HG02884 (cell line): ENCODE data around the gene LIAS.
"Not testable (repeated sequence)": the region's sequence is repeated elsewhere in the genome, so short reads cannot be mapped to it uniquely, and the experiment has no call there.

Experiments used
- ATAC-seq: cut with Tn5 transposase; IDR thresholded peaks from one replicate; pipeline ENCODE4 v1.9.1; 2021; ENCODE audit warnings: mild to moderate bottlenecking, moderate library complexity; ENCODE audit not compliant: unreplicated experiment

The LIAS gene

DNA sequence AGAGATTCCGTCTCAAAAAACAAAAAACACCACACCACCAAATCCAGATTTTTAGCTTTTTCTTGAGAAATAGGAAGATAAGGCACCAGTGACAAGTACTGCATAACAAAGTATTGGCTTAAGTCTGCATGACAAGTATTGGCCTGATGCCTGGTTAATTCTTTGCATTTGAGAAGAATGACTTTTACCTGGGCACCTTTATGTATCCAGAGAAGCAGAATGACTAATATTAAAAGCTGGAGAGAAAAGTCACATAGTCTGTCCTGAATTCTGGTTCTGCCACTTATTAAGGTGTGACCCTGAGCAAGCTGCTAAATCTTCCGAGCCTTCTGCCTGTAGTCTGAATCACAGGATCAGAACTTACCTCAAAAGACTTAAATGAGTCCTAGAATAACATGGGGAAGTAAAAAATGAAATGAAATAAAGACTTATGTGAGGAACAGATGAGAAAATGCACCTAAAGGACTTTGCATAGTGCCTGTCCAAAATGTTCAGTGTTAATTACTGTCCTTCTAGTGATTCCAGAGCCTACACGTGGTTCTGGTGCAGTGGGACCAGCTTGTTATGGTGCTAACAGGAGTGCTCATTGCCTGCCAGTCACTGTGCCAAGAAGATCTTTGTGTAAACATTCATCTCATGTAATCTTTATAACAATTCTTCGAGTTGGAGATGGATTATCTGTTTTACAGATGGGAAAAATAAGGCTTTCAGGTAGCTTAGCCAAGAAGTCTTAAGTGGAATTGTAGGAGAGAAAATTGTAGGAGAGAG, 36.8 kb downstream of the LIAS start:
- no peak for ATAC-seq

DNA sequence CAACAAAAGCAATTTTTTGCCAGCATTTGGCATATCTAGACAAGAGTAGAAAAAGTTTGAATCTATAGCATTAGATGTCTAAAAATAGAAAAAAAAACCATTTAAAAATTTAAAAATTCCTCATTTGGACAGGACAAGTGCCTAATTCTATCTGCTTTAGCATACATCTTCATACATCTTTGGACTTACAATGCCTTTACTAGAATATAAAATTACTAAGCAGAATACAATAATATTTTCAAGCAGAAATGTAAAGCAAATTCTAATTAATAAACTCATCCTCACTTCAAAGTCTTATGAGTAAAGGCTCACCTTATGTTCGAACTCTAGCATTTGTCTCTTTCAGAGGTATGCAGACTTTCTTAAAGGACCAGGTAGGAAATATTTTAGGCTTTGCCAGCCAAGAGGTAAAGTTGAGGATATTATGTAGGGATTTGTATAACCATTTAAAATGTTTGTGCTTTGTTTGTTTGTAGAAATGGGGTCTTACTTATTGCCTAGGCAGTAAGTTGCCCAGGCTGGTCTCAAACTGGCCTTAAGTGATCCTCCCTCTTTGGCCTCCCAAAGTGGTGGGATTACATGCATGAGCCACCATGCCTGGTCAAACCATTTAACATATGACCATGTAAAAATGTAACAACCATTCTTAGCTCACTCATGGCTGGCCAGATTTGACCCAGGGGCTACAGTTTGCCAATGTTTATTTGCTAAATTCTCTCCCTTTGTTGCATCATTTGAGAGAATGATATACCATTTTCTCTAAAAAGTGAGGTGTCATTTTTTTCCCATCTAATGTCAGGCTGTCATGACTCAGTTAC, 39.3 kb downstream of the LIAS start:
- ATAC-seq: no peak

DNA sequence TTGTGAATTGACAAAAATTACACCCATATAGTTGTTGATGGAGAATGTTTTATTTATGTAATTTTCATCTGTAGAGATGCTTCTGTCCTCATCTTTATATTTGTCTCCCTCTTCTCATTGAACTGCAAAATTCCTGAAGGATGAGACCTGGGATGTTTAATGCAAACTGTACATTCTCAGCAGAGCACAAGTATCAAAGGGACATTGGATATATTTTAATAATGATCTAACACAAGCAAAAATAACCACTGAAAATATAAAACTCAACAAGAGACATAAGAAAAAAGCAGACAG, 39.8 kb downstream of the LIAS start:
- ATAC-seq: no peak

DNA sequence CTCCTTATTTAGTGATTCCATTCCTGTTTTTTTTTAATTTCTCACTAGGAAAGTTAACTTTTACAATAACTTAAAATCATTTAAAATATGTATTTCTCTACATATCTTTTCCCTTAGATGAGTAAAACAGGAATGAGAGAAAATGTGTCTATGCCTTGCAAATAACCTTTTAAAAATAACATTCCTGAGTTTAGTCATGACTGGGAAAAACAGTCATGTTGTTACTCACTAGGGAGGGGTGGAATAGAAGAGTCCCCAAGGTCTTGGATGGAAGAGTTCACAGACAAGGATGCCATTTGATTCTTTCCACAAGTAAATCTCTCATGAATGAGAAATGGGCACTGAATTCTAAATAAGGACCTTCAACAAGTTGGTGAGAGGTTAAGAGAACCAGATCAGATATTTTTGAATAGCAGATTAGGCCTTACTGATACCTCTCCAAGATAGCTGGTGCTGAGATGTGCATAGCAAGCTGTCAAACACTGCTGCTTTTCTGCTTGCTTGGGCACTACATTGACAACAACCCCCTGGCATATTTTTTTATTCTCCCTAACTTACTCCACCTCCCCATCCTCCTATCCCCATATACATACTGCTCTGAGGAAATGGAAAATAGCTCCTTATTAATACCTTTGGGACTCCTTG, 43.3 kb downstream of the LIAS start:
- ATAC-seq: no peak

DNA sequence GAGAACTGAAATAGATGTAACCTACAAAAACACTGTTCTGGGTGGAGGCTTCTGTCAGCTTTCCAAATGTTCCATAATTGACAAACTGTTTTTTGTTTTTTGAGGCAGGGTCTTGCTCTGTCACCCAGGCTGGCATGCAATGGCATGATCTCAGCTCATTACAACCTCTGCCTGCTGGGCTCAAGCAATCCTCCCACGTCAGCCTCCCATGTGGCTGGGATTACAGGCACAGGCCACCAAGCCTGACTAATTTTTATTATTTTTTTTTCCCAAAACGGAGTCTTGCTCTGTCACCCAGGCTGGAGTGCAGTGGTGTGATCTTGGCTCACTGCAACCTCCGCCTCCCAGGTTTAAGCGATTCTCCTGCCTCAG, 43.8 kb downstream of the LIAS start:
- not testable (repeated sequence) for ATAC-seq

DNA sequence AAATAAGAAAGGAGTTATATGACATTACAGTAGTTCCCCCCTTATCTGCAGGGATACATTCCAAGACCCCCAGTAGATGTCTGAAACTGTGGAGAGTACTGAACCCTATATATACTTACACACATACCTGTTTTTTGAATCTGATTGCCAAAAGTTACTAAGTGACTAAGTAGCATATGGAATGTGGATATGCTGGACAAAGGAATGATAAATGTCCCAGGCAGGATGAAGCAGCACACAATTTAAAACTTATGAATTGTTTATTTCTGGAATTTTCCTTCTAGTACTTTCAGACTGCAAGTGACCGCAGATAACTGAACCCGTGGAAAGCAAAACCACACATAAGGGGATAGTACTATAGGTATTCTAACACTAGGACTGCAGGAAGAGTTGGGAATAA, 45.7 kb downstream of the LIAS start:
- ATAC-seq: no peak

DNA sequence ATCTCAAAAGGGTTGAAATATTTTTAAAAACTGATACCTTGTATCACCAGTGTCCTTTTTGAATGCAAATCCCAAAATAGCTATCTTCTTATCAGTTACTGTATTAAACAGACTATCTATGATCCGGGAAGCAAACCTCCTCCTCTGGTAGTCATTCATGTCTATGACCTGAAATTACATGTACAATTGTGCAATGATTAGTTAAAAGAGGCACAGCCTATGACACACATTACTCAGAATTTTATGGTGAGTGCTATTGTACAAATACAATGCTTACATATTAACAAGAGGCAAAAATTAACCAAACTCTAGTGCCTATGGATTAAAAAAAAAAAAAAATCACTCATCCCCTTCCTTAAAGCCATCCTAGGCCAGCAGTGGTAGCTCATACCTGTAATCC, 46.7 kb downstream of the LIAS start:
- ATAC-seq: no peak

DNA sequence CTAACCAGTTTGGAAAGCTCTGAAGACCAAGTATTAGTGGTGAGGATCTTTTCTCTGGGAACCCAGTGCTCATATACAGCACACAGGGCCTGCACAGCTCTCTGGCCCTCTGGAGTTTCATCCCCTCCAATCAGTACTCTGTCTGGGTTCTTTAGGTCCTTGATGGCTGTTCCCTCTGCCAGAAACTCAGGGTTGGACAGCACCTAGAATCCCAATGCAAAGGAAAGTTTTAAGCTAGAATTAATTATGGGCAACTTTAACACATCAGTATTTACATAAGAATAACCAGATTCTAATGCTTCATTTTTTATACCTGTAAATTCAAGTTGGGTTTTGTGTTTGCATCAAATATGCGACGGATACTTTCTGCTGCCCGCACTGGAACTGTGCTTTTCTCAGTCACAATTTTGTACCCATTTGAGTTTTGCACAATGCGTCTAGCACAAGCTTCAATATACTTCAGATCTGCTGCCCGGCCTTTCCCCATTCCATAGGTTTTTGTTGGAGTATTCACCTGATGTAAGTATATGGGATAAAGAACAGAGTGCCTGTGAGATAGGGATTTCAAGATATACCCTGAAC, 51.6 kb downstream of the LIAS start:
- ATAC-seq: no peak

DNA sequence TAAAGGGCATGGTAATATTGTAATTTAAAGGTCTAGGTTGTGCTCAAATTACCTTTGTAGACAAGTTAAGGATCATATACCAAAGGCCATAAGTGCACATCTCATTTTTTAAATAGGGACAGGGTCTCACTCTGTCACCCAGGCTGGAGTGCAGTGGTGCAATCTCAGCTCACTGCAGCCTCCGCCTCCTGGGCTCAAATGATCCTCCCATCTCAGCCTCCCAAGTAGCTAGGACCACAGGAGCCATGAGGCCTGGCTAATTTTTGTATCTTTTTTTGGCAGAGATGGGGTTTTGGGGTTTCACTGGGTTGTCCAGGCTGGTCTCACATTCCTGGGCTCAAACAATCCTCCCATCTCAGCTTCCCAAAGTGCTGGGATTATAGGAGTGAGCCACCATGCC, 55.4 kb downstream of the LIAS start:
- not testable (repeated sequence) for ATAC-seq

DNA sequence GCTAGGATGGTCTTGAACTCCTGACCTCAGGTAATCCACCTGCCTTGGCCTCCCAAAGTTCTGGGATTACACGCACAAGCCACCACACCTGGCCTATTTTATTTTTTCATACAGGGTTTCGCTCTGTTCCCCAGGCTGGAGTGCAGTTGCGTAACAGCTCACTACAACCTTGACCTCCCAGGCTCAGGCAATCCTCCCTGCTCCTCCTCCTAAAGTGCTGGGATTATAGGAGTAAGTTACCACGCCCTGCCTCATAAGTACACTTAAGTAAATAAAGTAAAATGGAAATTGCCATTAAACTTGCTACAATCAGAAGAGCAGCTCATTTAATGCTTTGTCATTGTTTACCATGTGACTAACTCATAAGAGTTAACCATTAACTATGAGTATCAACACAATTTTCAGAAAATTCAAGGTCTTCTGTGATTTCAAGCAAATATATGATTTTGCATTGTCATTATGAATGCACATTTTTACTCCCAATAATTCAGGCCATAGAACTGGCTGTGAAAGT, 56.1 kb downstream of the LIAS start:
- ATAC-seq: no peak

DNA sequence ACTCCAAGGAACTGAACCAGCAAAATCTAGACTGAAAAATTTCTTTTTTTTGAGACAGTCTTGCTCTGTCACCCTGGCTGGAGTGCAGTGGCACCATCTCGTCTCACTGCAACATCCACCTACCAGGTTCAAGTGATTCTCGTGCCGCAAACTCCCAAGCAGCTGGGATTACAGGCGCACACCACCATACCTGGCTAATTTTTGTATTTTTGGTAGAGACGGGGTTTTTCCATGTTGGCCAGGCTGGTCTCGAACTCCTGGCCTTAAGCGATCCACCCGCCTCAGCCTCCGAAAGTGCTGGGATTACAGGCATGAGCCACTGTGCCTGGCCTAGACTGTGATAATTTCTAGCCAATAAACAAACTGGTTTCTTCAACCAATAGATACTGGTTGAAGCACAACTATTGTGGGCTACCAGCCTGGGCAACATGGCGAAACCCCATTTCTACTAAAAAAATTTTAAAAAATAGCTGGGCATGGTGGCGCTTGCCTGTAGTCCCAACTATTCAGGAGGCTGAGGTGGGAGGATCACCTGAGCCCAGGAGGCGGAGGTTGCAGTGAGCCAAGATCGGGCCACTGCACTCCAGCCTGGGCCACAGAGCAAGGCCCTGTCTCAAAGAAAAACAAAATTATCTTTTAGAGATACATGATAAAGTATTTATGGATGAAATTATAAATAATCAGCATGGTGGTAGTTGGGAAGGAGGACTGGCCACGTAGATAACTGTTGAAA, 57.0 kb downstream of the LIAS start:
- not testable (repeated sequence) for ATAC-seq

DNA sequence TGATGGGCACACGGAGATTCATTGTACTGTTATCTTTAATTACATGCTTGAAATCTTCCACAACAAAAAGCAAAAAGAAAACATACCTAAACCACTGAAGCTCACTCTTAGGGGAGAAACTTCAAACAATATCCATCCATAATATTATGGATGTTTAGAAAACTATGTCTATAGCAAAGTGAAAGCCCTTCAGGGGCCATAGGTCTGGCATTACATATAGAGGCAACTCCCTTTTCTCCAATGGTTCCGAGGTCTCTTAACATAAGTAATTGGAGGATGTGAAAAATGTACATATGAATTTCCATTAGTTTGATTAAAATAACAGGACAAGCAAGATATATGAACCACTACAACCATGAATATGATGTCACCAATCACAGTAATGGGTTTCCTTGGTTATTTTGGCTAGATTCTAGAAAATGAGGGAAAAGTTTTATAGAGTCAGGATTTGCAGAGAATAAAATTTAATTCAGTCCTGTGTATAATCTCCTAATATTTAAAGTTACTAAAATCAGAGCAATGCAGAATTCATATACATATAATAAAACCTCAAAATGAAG, 57.6 kb downstream of the LIAS start:
- no peak for ATAC-seq

DNA sequence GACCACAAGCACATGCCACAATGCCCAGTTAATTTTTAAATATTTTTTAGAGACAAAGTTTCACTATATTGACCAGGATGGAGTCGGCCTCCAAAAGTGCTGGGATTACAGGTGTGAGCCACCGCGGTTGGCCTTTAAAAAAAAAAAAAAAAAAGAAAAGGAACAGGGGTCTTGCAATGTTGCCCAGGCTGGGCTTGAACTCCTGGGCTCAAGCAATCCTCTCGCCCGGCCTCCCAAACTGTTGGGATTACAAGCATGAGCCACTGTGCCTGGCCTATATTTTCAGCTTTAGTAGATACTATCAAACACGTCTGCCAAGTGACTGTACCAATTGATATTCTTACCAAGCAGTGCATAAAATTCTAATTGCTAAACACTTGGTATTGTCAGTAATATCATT, 59.6 kb downstream of the LIAS start:
- ATAC-seq: no peak

DNA sequence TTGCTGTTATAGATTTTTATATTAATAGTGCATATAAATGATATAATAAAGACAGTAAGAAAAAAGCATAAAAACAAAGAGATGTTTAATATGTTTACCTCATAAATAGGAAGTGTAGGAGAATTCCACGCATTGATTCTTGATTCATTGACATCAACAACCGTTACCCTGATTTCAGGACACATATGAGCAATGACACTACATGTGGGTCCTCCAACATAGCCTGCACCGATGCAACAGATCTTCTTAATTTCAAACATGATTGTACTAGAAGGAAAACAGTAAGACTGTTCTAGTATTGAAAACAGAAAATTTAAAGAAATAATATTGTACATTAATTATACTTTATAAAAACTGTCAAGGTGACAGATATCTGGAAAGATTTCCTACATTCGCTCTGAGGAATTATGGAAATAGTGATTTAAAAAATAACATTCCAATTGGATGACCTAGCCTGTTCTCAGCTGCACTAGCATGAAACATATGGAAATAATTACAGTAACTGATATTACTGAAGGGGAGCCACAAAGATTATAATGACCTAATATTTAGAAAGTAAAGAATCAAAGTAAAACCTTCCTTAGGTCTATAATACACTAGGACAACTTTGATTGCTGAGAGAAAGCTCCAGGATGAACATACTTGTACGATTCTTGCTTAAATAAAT, 62.5 kb downstream of the LIAS start:
- no peak for ATAC-seq

DNA sequence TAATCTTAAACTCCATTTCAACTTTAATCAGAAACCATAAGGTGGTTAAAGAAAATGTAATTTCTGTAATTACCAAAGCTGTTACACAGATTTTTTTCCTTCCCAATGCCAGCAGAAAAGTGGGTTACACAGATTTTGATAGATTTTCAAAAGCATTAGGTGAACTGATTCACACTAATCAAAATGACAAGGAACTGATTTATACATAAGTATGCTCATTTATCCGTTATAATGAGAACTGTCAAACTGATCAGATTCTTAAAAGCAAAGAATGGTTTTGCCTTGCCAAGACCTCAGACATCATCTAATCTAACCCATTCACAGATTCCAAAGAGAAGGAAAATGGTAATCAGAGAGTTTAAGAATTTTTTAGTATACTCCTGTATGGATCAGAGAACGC, 63.2 kb downstream of the LIAS start:
- ATAC-seq: no peak

DNA sequence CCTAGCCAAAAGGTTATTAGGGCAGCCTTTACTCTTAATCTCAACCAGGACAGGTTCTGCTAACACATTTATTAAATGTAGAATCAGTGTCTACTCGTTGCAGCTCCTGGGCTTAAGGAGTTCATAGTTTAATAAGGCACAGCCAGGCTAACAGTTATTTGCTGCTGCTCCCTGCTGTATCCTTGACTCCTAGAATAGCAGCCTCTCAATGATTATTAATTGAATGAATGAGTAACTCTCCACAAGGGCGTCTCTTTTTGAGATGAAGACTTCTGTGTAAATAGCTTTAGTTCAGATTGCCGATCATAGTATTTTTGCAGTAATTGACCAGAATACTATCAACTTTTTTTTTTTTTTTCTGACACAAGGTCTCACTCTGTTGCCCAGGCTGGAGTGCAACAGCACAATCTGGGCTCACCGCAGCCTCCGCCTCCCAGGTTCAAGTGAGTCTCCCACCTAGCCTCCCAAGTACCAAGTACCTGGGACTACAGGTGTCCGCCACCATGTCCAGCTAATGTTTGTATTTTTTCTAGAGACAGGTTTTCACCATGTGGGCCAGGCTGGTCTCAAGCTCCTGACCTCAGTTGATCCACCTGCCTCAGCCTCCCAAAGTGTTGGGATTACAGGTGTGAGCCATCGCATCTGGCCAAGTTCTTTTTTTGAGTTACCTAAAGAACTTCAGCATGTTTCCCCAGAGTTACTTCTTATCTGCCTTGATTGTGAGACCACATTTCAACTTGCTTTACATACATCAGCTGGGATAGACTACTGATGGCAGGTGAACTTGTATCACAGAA, 65.5 kb downstream of the LIAS start:
- ATAC-seq: no peak

DNA sequence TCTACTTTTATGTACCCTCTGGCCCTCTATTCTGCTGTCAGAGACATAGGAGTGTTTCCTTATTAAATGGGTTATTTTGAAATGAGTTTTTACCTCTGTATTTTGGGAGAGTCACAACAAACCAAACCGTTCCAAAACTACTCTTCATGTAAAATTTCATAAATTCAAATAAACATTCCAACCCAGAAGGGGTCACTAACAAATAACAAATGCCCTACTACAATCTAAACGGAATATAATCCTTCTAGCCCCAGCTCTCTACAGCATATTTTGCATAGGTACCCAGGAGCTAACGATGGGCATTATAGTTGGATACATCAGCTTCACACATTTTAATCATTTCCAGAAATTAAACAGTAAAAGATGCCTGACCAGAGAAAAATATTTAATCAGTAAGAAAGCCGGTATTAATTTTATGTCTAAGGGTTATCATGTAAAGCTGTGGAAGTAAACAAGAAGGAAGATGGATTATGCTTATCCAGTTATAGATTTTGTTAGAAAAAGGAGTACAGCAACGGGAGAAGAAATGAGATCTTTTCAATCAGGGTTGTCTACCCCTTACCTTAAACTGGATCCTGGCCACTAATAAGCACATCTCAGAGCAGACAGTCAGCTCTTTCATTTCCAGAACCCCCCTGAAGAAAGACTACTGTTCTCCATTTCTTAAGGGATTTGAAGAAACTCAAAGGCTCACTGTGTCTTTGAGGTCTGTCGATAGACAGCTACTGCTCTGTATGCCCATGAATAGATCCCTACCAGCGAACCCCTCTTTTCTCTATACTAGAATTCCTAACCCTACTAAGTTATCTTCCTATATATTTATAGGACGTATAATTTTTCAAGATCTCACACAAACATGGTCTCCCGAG, 67.2 kb downstream of the LIAS start:
- ATAC-seq: no peak

DNA sequence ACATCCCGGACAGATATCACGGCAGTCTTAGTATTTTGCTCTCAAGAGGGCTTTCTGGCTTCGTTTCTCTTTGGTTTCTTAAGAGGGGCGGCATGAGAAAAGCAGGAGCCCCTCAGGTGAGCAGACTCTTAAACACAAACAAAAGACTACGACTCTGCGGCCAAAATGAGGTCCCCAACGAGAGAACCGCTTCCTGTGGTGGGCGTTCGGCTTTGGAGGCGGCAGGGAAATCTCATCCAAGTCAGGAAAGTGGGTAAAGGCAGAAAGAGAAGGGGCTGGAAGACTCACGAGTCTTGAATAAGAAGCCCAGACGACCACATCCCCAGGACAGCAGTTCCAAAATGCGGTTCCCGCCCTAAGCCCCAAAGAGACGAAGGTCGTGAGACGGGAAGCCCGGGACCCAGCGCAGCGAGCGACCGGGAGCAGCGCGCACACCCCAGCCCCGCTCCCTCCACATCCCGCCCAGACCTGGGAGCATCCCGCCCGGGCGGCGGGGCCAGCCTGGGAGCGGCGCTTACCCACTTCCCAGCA, 68.0 kb downstream of the LIAS start:
- no peak for ATAC-seq
